Melanocyte of skin (primary cell): ENCODE measurements around the gene SAMD4A. TPM values are rescaled to one million over a fixed set of nuclear protein-coding genes. Genes with fewer than 3 reads are reported as not detected.

Source experiments
- total RNA-seq, 2 donors: library from RNA; depleted of rRNA; stranded (reverse); fragments of >200 nt; gene quantifications; 2 replicates each; pipeline ENCODE4 v1.2.3, GENCODE V29; 2012

The SAMD4A gene
- 10 to 100 TPM; 24.4 to 25.3 TPM for total RNA-seq

GRCh38 chr14:54566410-54567223, at the start of gene SAMD4A:
Gene SAMD4A (plus strand): TSS chr14:54567128. CDS start chr14:54567917, 789 bp downstream.

Other genes with a start within 250 kb of the SAMD4A start
- 100 to 1,000 TPM in 1 of 2 donors, 10 to 100 TPM in 1; 55.4 to 130 TPM for gene CDKN3, start 170.1 kb upstream of the SAMD4A start, total RNA-seq
- 10 to 100 TPM; 86.6 to 92.9 TPM for gene CNIH1, start 125.8 kb upstream of the SAMD4A start, total RNA-seq
- gene GMFB, start 78.1 kb upstream of the SAMD4A start, total RNA-seq = 10 to 100 TPM; 80.9 to 92.2 TPM
- 10 to 100 TPM; 11.7 to 15.7 TPM for gene CGRRF1, start 57.2 kb upstream of the SAMD4A start, total RNA-seq